WI38 (cell line): ENCODE data around the gene GUCY2F.

Source experiments
- H3K4me3 ChIP-seq: 2 replicates; pipeline ENCODE4 v1.5.1; 2011; ENCODE audit warnings: low read depth, mild to moderate bottlenecking, control low read depth, low read length
- TF ChIP-seq, protein P1 (sequence below): IDR thresholded peaks from 2 replicates; pipeline ENCODE4 v1.5.1; 2012; ENCODE audit warnings: low read depth, mild to moderate bottlenecking, control low read depth, low read length

Gene GUCY2F

DNA sequence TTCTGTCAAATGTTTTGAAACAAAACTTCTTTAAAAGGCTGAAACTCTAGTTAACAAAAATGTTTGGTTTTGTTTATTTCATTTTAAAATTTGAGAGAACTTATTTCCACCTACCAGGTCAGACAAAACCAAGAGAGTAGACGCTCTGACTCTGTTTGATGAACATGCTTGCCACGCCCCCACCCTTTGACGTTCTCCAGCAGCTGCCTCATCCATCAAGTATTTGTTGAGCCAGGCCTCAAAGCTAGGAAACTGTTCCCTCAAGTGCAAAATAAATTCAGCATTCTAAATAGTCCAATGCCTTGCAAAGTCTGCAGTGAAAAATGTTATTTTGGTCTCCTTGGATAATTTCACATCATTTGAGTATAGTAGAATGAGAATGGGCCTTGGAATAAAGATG, 121.6 kb downstream of the GUCY2F start:
- TF ChIP-seq, protein P1, sequence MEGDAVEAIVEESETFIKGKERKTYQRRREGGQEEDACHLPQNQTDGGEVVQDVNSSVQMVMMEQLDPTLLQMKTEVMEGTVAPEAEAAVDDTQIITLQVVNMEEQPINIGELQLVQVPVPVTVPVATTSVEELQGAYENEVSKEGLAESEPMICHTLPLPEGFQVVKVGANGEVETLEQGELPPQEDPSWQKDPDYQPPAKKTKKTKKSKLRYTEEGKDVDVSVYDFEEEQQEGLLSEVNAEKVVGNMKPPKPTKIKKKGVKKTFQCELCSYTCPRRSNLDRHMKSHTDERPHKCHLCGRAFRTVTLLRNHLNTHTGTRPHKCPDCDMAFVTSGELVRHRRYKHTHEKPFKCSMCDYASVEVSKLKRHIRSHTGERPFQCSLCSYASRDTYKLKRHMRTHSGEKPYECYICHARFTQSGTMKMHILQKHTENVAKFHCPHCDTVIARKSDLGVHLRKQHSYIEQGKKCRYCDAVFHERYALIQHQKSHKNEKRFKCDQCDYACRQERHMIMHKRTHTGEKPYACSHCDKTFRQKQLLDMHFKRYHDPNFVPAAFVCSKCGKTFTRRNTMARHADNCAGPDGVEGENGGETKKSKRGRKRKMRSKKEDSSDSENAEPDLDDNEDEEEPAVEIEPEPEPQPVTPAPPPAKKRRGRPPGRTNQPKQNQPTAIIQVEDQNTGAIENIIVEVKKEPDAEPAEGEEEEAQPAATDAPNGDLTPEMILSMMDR = no peak
- H3K4me3 ChIP-seq = no peak overlapping the region

DNA sequence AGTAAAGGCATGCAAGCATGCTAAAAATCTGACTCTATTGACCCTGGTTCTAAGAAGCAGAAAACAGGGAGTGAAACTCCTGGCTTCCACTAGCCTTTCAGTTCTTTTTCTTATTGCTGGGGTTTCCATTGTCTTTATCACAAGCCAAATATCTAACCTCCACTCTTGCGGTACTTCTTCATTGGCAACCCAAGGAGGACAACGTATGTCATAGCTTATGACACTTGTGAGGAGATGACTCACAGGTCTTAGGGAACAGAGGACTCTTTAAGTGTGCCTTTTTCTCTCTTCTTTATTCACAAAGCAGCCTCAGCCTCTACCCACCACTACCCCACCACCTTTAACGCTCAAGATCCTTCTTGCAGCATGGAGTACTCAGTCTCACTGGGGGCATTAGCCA, 124.2 kb downstream of the GUCY2F start:
- H3K4me3 ChIP-seq = no peak overlapping the region
- TF ChIP-seq, protein P1 = no peak

DNA sequence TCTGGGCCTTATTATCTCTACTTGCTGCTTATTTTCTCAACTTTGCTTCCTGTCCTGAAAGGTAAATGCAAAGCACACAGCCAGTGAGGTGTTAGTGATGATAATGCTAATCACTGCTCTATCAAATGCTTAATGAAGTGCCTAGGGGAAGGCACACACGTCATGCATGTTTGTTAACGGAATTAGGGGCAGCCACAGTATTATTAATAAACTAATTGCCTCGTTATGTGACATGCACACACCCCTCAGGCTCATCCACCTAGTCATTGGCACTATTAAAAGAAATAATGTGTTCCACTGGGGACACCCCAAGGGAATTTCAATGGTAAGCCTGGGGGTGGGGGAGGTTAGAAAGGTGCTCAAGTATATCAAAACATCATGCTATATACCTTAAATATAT, 125.2 kb downstream of the GUCY2F start:
- H3K4me3 ChIP-seq = no peak overlapping the region
- TF ChIP-seq, protein P1 = no peak

DNA sequence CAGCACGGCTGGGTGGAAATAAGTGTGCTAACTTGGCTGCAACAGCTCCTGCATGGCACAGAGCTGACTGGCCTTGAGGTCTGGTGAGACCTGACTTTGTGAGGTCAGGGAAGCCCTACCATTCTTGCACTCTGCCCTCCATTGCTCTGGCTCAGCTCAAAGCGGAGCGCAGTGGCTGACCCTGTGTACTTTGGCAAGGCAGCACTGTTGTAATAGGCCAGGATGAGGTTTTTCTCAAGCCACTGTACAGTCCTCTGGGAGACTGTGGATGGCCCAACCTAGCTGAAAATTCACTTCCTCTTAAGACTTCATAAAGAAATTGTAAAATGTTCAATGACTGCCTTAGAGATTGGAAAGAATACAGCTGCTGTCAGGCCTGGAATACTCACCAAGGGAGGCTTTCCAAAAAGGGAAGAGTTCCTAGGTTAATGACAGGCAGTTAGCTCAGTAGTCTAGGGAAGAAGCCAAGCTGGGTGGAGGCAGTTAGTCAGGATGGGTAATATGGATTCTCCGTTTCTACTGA, 129.8 kb downstream of the GUCY2F start:
- TF ChIP-seq, protein P1 = no peak
- H3K4me3 ChIP-seq = no peak overlapping the region

DNA sequence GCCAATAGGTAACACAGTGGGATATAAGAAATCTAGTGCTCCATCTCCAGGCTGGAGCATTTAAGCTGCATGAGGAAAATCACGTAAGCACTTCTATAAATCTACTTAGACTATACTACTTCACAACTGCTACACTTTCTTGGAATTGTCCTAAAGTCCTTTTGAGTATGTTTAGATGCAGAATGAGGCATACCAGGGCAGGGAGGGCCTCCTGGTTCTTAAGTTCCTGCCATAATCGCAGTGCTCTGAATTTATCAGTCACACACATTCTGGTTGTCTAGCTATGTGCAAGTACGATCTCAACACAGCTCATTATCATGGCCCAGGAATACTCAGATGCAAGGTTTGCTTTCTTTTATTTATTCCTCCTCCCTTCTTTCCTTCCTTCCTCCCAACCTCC, 130.3 kb downstream of the GUCY2F start:
- no peak overlapping the region for H3K4me3 ChIP-seq
- TF ChIP-seq, protein P1 = no peak

DNA sequence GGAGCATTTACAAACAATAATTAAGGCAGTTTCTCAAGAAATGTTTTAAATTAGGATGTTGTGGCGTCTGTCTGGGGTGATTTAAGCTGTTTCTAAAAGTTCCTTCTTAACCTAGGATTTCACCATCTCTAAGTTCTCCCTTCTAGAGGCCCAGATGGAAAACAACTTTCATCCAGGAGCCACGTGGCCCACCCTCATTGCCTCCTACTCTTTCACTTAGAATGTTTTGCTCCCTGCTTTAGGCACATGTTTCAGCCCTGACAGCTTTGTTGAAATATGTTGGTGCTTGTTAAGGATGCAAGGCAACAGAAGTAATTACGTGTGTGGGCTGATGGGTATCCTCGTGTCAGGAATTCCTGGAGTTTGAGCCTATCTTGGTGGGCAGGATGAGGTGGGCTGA, 131.3 kb downstream of the GUCY2F start:
- no peak overlapping the region for H3K4me3 ChIP-seq
- TF ChIP-seq, protein P1 = no peak

DNA sequence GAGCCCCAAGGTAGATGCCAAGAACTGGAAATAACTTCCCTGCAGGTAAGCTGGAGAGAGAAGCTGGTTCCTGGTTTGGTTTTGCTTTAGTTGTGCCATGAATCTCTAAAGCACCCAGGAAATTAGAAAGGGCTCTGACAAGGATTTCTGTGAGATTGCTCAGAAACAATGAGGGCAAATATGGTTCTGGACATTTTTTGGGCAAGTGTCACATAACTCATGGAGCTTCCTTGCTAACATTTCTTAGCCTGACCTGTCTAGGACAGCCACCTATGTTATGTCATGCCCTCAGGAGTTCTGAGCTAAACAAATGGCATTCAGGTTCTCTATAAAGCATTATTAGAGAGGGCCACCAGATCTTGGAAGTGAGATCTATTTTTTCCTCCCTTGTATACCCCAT, 131.8 kb downstream of the GUCY2F start:
- no peak overlapping the region for H3K4me3 ChIP-seq
- TF ChIP-seq, protein P1 = no peak
